Peyer's patch (tissue), 4 donors: ENCODE results near the gene ST8SIA3.

Experiments used
- CTCF ChIP-seq, 6 experiments: fragments of 450-650 bp in 4 of 6; fragments of 200-600 bp in 2 of 6; sonication (generic) in 1 of 6; IDR thresholded peaks; one replicate each; pipeline ENCODE4 v1.5.1; 2017 to 2019; ENCODE audit warnings: antibody characterized with exemption in 6 of 6, mild to moderate bottlenecking in 3 of 6, moderate library complexity in 1 of 6
- POLR2A ChIP-seq, 2 donors: fragments of 450-650 bp; IDR thresholded peaks; one replicate each; pipeline ENCODE4 v1.5.1; 2017; ENCODE audit warnings: antibody characterized with exemption in 2 of 2, mild to moderate bottlenecking in 2 of 2, moderate library complexity in 2 of 2

- TF ChIP-seq CTCF (IDR thresholded peaks at IDR 0.05) (no peak), POLR2A (IDR thresholded peaks at IDR 0.05) (no peak)
Measured at GRCh38 chr18:57372444-57372843, 20.1 kb downstream of the ST8SIA3 start.
